Breast epithelium (tissue), 4 donors: Measurements from ENCODE around the gene SLC37A1. TPM values are rescaled to one million over a fixed set of nuclear protein-coding genes. Genes with fewer than 3 reads are reported as not detected.

ENCODE experiments used
- DNase-seq, 2 donors: peaks; one replicate each; pipeline ENCODE4 v3.0.0-alpha.2; 2019; ENCODE audit warnings: low spot score in 2 of 2
- H3K27ac ChIP-seq, 2 donors: fragments of 200-600 bp; sonication (generic) in 1 of 2; one replicate each; pipeline ENCODE4 v1.5.1; 2016 to 2019; ENCODE audit warnings: mild to moderate bottlenecking in 1 of 2
- H3K27me3 ChIP-seq, 2 donors: fragments of 200-600 bp; sonication (generic) in 1 of 2; one replicate each; pipeline versions ENCODE4 v1.5.1 to v1.6.0; 2017 to 2019; ENCODE audit warnings: control low read depth in 1 of 2, mild to moderate bottlenecking in 1 of 2
- H3K36me3 ChIP-seq: fragments of 200-600 bp; one replicate; pipeline ENCODE4 v1.5.1; 2019
- H3K4me1 ChIP-seq, 2 donors: fragments of 200-600 bp; sonication (generic); one replicate each; pipeline ENCODE4 v1.5.1; 2016 to 2019; ENCODE audit warnings: control low read depth in 1 of 2
- H3K4me3 ChIP-seq, 3 donors: fragments of 200-600 bp; sonication (generic); 1 replicate in 2 of 3; 2 replicates in 1 of 3; pipeline ENCODE4 v1.5.1; 2016 to 2019; ENCODE audit warnings: mild to moderate bottlenecking in 3 of 3, moderate library complexity in 2 of 3
- H3K9me3 ChIP-seq, 2 donors: fragments of 200-600 bp; sonication (generic) in 1 of 2; one replicate each; pipeline ENCODE4 v1.5.1; 2016 to 2019; ENCODE audit warnings: control low read depth in 1 of 2
- POLR2A ChIP-seq: fragments of 450-650 bp; IDR thresholded peaks from one replicate; pipeline ENCODE4 v1.6.1; 2016; ENCODE audit warnings: antibody characterized with exemption, mild to moderate bottlenecking, moderate library complexity
- POLR2AphosphoS5 ChIP-seq, 3 donors: sonication (generic); formaldehyde crosslinking; IDR thresholded peaks; one replicate each; pipeline ENCODE4 v1.6.1; 2017; ENCODE audit warnings: antibody characterized with exemption in 3 of 3
- intact Hi-C: fragments of 100-400 bp; cut with DNase I; formaldehyde crosslinking; loops from one replicate; pipeline ENCODE4 v1.15.1; 2023; ENCODE audit warnings: low total_unique reads
- total RNA-seq, 3 donors: library from RNA; depleted of rRNA; stranded (reverse); fragments of >200 nt; gene quantifications; one replicate each; pipeline ENCODE4 v1.1.0, GENCODE V29; 2016
- TF ChIP-seq, protein P1 (sequence below), 3 donors: fragments of 450-650 bp; IDR thresholded peaks; one replicate each; pipeline ENCODE4 v1.5.1; 2016 to 2017; ENCODE audit warnings: antibody characterized with exemption in 3 of 3, mild to moderate bottlenecking in 3 of 3, moderate library complexity in 3 of 3

Gene SLC37A1
- total RNA-seq, 3 donors from 2014 or later: 7.5 to 18.4 (median 18.4) TPM

DNA sequence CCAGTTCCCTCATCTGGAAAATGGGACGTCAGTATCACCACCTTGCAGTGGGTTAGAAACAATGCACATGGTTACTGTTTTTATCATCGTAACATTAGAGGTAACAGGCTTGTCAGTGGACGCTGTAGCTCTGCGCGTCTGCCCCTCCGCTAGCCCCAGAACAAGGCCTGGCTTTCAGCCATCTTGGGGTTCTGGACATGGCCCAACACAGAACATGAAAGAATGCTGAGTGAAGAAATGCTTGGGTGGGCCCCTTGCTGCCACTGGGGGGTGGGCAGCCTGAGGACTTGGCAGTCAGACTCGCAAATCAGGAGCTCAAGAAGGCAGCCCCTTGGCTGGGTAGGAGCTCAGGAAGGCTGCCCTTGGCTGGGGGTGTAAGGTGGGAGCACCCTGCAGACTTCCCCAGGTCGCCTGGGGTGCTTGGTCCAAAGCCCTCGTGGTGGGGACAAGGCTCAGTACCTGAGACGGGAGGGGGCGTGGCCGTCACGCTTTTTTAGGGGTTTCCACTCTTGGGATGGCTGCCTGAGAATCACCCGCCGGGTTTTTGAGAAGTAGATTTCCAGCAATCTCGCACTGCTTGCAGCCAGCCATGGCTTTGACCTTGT lies 51.7 kb downstream of the SLC37A1 start:
- Histone ChIP-seq H3K4me3 (no peak overlapping the region), H3K4me1 (no peaks in the 10 kb centered on the region), H3K9me3 (no peaks in the 10 kb centered on the region), H3K27ac (no peak overlapping the region), H3K27me3 (no peaks in the 10 kb centered on the region), H3K36me3 (no peaks in the 10 kb centered on the region)
- TF ChIP-seq POLR2A (no peak), POLR2AphosphoS5 (IDR thresholded peaks at IDR 0.05) (no peak)
- TF ChIP-seq, protein P1, sequence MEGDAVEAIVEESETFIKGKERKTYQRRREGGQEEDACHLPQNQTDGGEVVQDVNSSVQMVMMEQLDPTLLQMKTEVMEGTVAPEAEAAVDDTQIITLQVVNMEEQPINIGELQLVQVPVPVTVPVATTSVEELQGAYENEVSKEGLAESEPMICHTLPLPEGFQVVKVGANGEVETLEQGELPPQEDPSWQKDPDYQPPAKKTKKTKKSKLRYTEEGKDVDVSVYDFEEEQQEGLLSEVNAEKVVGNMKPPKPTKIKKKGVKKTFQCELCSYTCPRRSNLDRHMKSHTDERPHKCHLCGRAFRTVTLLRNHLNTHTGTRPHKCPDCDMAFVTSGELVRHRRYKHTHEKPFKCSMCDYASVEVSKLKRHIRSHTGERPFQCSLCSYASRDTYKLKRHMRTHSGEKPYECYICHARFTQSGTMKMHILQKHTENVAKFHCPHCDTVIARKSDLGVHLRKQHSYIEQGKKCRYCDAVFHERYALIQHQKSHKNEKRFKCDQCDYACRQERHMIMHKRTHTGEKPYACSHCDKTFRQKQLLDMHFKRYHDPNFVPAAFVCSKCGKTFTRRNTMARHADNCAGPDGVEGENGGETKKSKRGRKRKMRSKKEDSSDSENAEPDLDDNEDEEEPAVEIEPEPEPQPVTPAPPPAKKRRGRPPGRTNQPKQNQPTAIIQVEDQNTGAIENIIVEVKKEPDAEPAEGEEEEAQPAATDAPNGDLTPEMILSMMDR (IDR thresholded peaks at IDR 0.05): no peak
- peak in 1 of 2 donors; percentile 42 for DNase-seq
- intact Hi-C loops: no loop called here

DNA sequence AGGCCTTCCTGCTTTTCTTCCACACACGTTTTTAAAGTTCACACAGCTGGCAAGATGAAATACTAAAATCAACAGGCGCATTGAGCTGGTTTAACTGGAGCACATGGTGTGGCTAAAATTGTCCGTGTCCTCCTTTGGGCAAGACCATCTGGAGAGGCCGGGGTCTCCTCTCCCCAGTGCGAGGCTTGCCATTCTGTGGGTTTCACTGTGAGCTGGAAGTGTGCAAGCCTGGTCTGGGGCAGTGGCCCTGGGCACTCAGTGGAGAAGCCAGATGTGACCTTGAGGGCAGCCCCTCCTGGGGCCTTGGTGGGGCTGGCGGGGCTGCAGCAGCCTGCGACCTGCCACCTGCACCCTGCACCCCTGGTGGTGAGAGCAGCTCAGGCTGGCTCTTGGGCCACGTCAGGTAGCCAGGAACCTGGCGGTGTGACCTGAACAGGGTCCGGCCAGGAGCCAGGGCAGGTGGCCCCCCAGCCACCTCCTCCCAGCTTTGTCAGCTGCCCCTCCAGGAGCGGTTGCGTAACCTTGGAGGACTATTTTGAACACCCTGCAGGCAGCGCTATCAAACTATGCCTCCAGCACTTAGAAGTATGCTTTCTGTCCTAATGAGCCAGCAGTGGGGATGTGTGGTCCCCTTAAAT lies 52.4 kb downstream of the SLC37A1 start:
- H3K27ac ChIP-seq: no peak overlapping the region
- H3K27me3 ChIP-seq: no peaks in the 10 kb centered on the region
- no peaks in the 10 kb centered on the region for H3K4me1 ChIP-seq
- no peaks in the 10 kb centered on the region for H3K9me3 ChIP-seq
- H3K4me3 ChIP-seq: no peak overlapping the region
- TF ChIP-seq POLR2AphosphoS5 (IDR thresholded peaks at IDR 0.05): no peak
- TF ChIP-seq POLR2A: no peak
- TF ChIP-seq, protein P1 (IDR thresholded peaks at IDR 0.05): no peak
- intact Hi-C loops: no loop called here
- H3K36me3 ChIP-seq: no peaks in the 10 kb centered on the region
- DNase-seq: peak in 1 of 2 donors; percentile 39

DNA sequence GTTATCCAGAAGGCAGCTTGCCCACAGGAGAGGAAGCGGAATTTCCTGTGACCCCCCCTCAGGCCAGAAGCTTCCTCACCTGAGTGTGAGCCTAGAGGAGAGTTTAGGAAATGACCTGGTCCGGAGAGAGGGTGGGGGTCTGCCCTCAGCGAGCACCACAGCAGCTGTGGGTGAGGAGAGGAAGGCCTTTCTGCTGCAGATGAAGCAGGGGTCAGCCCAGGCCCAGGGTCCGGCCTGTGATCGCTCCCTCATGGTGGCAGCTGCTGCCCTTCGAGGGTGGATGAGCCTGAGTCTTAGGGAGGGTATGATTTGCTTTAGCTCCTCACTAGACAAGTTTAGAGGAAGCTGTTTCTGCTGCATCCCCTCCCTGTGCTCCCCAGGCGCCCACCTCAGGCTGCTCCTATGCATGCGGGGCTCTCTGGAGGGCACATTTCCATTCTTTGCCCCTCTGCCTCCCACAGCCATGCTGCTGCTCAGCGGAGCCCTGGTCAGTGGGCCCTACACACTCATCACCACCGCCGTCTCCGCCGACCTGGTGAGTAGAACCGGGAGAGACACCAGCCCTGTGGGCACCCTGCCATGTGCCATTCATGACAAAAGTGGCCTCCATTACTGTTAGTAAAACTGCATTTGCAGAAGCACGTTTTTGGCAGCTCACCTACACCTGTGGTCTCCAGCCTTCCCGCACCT lies 53.0 kb downstream of the SLC37A1 start:
- DNase-seq: peak in 1 of 2 donors; percentile 37
- no peaks in the 10 kb centered on the region for H3K36me3 ChIP-seq
- no peak overlapping the region for H3K27ac ChIP-seq
- intact Hi-C loops: no loop called here
- no peaks in the 10 kb centered on the region for H3K27me3 ChIP-seq
- TF ChIP-seq, protein P1 (IDR thresholded peaks at IDR 0.05): no peak
- TF ChIP-seq POLR2AphosphoS5 (IDR thresholded peaks at IDR 0.05): no peak
- no peak for TF ChIP-seq POLR2A
- no peak overlapping the region for H3K4me3 ChIP-seq
- no peaks in the 10 kb centered on the region for H3K9me3 ChIP-seq
- no peaks in the 10 kb centered on the region for H3K4me1 ChIP-seq

- H3K4me1 ChIP-seq: no peaks in the 10 kb centered on the region
- no peaks in the 10 kb centered on the region for H3K27me3 ChIP-seq
- no peaks in the 10 kb centered on the region for H3K9me3 ChIP-seq
- intact Hi-C loops: no loop called here
- TF ChIP-seq POLR2AphosphoS5 (IDR thresholded peaks at IDR 0.05) (no peak), POLR2A (no peak)
- TF ChIP-seq, protein P1 (IDR thresholded peaks at IDR 0.05): no peak
- no peak overlapping the region for H3K4me3 ChIP-seq
- peak in 1 of 2 donors; percentile 12 for DNase-seq
- no peak overlapping the region for H3K27ac ChIP-seq
- H3K36me3 ChIP-seq: no peaks in the 10 kb centered on the region
Observed at GRCh38 chr21:42567214-42567555, 53.5 kb downstream of the SLC37A1 start.

DNA sequence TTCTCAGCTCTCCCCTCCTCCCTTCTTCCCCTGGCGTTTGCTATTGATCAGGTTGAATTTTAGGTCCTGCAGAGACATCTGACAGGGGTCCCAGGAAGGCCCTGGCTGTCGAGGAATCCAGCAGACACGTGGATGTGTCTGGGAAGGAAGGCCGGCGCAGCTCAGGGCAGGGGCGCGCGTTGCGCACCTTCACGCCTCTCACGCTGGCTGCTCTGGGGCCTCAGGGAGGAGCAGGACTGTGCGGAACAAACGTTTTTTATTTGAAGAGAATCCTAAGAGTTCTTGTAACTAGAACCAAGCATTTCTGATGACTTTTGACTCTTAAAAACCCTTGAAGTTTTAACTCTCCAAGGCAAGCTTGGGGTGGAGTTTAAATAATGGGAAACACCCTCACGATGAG lies 54.2 kb downstream of the SLC37A1 start:
- H3K4me3 ChIP-seq: no peak overlapping the region
- no peak for TF ChIP-seq POLR2AphosphoS5 (IDR thresholded peaks at IDR 0.05)
- TF ChIP-seq POLR2A: no peak
- H3K27ac ChIP-seq: no peak overlapping the region
- intact Hi-C loops: no loop called here
- no peaks in the 10 kb centered on the region for H3K4me1 ChIP-seq
- peak in 1 of 2 donors; percentile 25 for DNase-seq
- no peaks in the 10 kb centered on the region for H3K27me3 ChIP-seq
- no peaks in the 10 kb centered on the region for H3K36me3 ChIP-seq
- H3K9me3 ChIP-seq: no peaks in the 10 kb centered on the region
